Lower leg skin (tissue), 3 donors: ENCODE measurements around the gene RHOH.

Experiments used
- CTCF ChIP-seq, 3 donors: fragments of 450-650 bp; IDR thresholded peaks; one replicate each; pipeline ENCODE4 v1.5.1; 2016; ENCODE audit warnings: antibody characterized with exemption in 3 of 3, mild to moderate bottlenecking in 3 of 3, moderate library complexity in 2 of 3
- POLR2A ChIP-seq, 2 donors: fragments of 450-650 bp; IDR thresholded peaks; one replicate each; pipeline ENCODE4 v1.6.1; 2016 to 2017; ENCODE audit warnings: antibody characterized with exemption in 2 of 2, mild to moderate bottlenecking in 1 of 2, moderate library complexity in 1 of 2

- TF ChIP-seq CTCF (IDR thresholded peaks at IDR 0.05) (no peak), POLR2A (IDR thresholded peaks at IDR 0.05) (no peak)
These were observed 49.4 kb downstream of the RHOH start for GRCh38 chr4:40246011-40246900.
